ENCODE measurements around the gene ERMN. TPM values are rescaled to one million over a fixed set of nuclear protein-coding genes. Genes with fewer than 3 reads are reported as not detected.

ERMN gene
- total and polyA plus RNA-seq, 8 donors: 0.06 to 0.37 (median 0.23) TPM; not detected in 1

DNA sequence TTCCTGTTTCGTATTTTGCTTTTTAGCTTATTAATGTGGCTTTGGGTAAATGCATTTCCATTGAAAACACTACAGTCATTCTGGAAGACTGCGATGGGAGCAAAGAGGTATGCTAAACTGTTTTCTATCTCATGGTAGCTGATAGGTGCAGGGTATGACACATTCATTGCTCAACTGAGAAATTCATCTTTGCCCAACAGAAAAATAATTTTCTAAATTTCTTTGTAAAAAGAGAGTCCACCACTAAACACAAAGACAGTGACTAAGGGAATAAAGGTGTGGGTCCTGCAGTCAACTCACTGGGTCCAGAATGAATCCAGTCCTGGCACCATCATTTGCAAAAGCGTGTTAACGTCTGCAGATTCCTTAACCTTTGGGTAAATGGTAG lies 19.9 kb downstream of the ERMN start:
- TF ChIP-seq CTCF (IDR thresholded peaks at IDR 0.05): no peak
- peaks cover 0 to 11% of the 10 kb centered on the region in 2 donors for H3K27me3 ChIP-seq
- no peaks in the 10 kb centered on the region for H3K9me3 ChIP-seq
- H3K4me3 ChIP-seq: no peak overlapping the region
- H3K27ac ChIP-seq: no peak overlapping the region
- intact Hi-C loops (cut with DNase I): no loop called here
- ATAC-seq (no peak), DNase-seq (no peak)
- peaks cover 0 to 3% of the 10 kb centered on the region in 2 donors for H3K4me1 ChIP-seq
- no peaks in the 10 kb centered on the region for H3K36me3 ChIP-seq

DNA sequence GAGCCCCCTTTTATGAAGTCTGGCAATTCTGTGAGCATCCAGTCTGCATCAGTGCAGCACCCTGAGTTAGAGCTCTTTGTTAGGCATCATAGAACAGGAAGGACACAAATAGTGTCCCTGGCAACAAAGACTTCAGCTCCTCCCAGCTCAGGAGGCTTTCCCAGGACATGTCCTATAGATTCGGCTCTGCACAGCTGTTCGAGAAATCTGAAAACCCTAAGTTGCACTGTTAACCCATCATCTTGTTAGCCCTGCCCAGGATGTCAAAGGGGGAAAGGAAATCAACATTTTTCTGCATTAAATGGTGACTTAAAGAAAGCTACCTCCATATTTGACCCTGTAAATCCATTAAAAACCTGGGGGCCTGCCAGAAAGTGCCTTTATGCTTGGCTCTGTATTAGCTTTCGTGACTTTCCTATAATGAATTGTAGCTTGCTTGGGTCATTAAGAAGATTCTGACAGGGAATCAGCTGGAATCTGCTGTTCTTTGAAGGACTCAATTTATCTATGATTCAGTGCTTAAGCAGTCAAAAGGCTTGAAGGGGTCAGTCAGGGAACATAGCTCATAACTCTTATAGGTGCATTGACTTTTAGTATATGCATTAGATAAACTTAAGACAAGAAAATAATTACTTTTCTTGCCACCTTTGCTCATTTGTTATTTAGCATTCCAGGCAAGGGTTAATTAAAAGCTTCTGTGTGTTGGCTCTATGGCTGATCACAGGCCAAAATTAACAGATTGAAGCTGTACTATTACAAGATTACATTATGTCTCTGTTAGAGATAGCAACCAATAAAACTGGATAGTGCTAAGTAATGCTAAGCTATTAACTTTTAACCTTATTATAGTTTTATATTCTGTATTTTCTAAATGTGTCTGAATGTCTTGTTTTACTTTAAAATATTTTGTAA lies 20.6 kb downstream of the ERMN start:
- peaks cover 0 to 3% of the 10 kb centered on the region in 2 donors for H3K4me1 ChIP-seq
- ATAC-seq (no peak), DNase-seq (peak in 2 of 4 donors; percentile 69 to 71)
- no peaks in the 10 kb centered on the region for H3K36me3 ChIP-seq
- no peak overlapping the region for H3K27ac ChIP-seq
- intact Hi-C loops (cut with DNase I): no loop called here
- no peaks in the 10 kb centered on the region for H3K9me3 ChIP-seq
- TF ChIP-seq CTCF (IDR thresholded peaks at IDR 0.05): no peak
- H3K27me3 ChIP-seq: peaks cover 0 to 11% of the 10 kb centered on the region in 2 donors
- H3K4me3 ChIP-seq: no peak overlapping the region

DNA sequence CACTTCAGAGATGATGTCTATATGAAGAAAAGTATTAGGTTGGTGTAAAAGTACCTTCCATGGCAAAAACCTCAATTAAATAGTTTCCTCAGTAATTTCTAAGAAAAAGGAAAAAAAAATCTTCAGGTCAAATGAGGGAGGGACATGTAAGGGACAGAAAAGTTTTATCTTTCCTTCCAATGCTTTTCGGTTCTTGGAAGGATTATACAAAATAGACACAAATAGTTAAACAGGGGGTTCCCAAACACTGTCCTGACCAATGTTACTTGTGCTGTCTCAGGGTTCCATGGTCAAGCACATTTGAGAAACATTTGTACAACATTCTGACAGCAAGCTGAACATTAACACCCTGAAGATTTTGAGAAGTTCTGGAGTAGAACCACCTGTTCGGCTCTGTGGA lies 22.0 kb downstream of the ERMN start:
- intact Hi-C loops (cut with DNase I): no loop called here
- Histone ChIP-seq H3K4me1 (peaks cover 0 to 3% of the 10 kb centered on the region in 2 donors), H3K27me3 (peaks cover 0 to 11% of the 10 kb centered on the region in 2 donors), H3K36me3 (no peaks in the 10 kb centered on the region), H3K4me3 (no peak overlapping the region), H3K9me3 (no peaks in the 10 kb centered on the region), H3K27ac (no peak overlapping the region)
- no peak for DNase-seq
- no peak for ATAC-seq
- TF ChIP-seq CTCF (IDR thresholded peaks at IDR 0.05): no peak

DNA sequence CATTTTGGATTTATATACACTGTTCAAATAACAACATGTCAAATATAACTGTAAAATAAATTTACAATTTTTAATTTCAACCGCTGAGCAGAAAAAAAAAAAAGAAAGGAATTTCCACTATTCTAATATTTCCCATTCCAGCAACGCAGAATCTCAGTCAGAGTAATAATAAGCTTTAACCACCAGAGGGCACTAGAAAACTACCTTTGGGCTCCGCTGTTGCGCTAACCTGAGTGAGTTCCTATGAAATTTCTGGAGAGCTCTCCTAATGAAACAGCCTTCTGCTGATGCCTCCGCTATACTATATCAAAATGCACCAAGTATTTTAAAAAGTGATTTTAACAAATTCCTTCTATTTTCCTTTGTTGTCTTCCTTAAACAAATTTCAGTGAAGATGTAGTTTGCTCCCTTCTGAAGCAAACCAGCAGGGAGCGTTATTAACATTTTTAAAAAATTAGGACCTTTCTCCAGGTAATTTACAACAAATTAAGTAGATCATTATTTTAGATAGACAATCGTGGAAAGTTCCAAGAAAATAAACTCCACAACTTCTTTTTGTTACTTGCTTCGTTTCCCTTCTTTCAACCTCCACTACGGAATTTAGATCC lies 23.0 kb downstream of the ERMN start:
- peak; percentile 91 for ATAC-seq
- DNase-seq: peak in 2 of 4 donors; percentile 56 to 71
- no peak overlapping the region for H3K27ac ChIP-seq
- no peaks in the 10 kb centered on the region for H3K9me3 ChIP-seq
- H3K36me3 ChIP-seq: no peaks in the 10 kb centered on the region
- intact Hi-C loops (cut with DNase I): no loop called here
- H3K4me1 ChIP-seq: peaks cover 0 to 3% of the 10 kb centered on the region in 2 donors
- H3K27me3 ChIP-seq: peaks cover 0 to 11% of the 10 kb centered on the region in 2 donors
- peak; percentile 74 to 81 for TF ChIP-seq CTCF (IDR thresholded peaks at IDR 0.05)
- H3K4me3 ChIP-seq: no peak overlapping the region

GRCh38 chr2:157301307-157301706 lies 24.3 kb downstream of the ERMN start:
- Histone ChIP-seq H3K4me1 (peaks cover 0 to 3% of the 10 kb centered on the region in 2 donors), H3K4me3 (no peak overlapping the region), H3K27ac (no peak overlapping the region), H3K36me3 (no peaks in the 10 kb centered on the region), H3K9me3 (no peaks in the 10 kb centered on the region), H3K27me3 (peaks cover 0 to 11% of the 10 kb centered on the region in 2 donors)
- intact Hi-C loops (cut with DNase I): no loop called here
- no peak for DNase-seq
- TF ChIP-seq CTCF (IDR thresholded peaks at IDR 0.05): no peak
- ATAC-seq: peak; percentile 37
